VCaP (cell line): ENCODE data around the gene EFS.

ENCODE experiments used
- H3K27ac ChIP-seq: fragments of 450-650 bp; 2 replicates; pipeline ENCODE4 v1.5.1; 2017
- CTCF ChIP-seq: fragments of 450-650 bp; conservative IDR thresholded peaks from 2 replicates; pipeline ENCODE4 v1.5.1; 2017; ENCODE audit warnings: mild to moderate bottlenecking, moderate library complexity

The EFS gene

GRCh38 chr14:23358553-23359166 lies 6.3 kb downstream of the EFS start:
- no peak for TF ChIP-seq CTCF
- H3K27ac ChIP-seq = no peak overlapping the region

GRCh38 chr14:23358042-23358441 lies 6.9 kb downstream of the EFS start:
- TF ChIP-seq CTCF = no peak
- no peak overlapping the region for H3K27ac ChIP-seq

GRCh38 chr14:23357261-23357660 lies 7.7 kb downstream of the EFS start:
- no peak for TF ChIP-seq CTCF
- no peak overlapping the region for H3K27ac ChIP-seq

- no peak overlapping the region for H3K27ac ChIP-seq
- no peak for TF ChIP-seq CTCF
These were observed 8.3 kb downstream of the EFS start for GRCh38 chr14:23356662-23357061.

- H3K27ac ChIP-seq = no peak overlapping the region
- no peak for TF ChIP-seq CTCF
These were observed 9.0 kb downstream of the EFS start for GRCh38 chr14:23355871-23356435.

- no peak for TF ChIP-seq CTCF
- H3K27ac ChIP-seq = no peak overlapping the region
These were observed 10.0 kb downstream of the EFS start for GRCh38 chr14:23354990-23355389.

- H3K27ac ChIP-seq = no peak overlapping the region; the same call in 1 of the 2 replicates
- TF ChIP-seq CTCF = no peak
These were observed 11.6 kb downstream of the EFS start for GRCh38 chr14:23353433-23353780.
